HL-60 (cell line): ENCODE results near the gene CAD.

Experiments
- DNase-seq, 2 experiments: peaks; one replicate each; pipeline ENCODE4 v3.0.0-alpha.2; 2010 to 2020; ENCODE audit warnings: low read depth in 1 of 2, low spot score in 1 of 2
- H3K27ac ChIP-seq: fragments of 250-450 bp; sonication (Bioruptor Pico); replicated peaks from 2 replicates; pipeline ENCODE4 v1.5.1; 2020; ENCODE audit warnings: mild to moderate bottlenecking, moderate library complexity
- H3K27me3 ChIP-seq: fragments of 250-450 bp; sonication (Bioruptor Pico); 2 replicates; pipeline ENCODE4 v1.5.1; 2021; ENCODE audit warnings: mild to moderate bottlenecking, moderate library complexity; ENCODE audit not compliant: insufficient read depth, poor library complexity, severe bottlenecking
- H3K4me3 ChIP-seq: replicated peaks from 2 replicates; pipeline ENCODE4 v1.5.1; 2011; ENCODE audit warnings: mild to moderate bottlenecking, control low read depth, low read length; ENCODE audit not compliant: insufficient read depth
- GABPA ChIP-seq: IDR thresholded peaks from 2 replicates; pipeline ENCODE4 v1.6.1; 2012; ENCODE audit warnings: low read depth
- POLR2AphosphoS5 ChIP-seq: IDR thresholded peaks from 2 replicates; pipeline ENCODE4 v1.6.1; 2012; ENCODE audit warnings: low read depth
- SPI1 ChIP-seq: IDR thresholded peaks from 2 replicates; pipeline ENCODE4 v1.6.1; 2012; ENCODE audit warnings: low read depth, mild to moderate bottlenecking, borderline replicate concordance
- TF ChIP-seq, protein P1 (sequence below): IDR thresholded peaks from one replicate; pipeline ENCODE4 v1.5.1; 2011; ENCODE audit warnings: low read length, control low read depth, inconsistent platforms; ENCODE audit not compliant: insufficient read depth
- TF ChIP-seq, protein P2 (sequence below): IDR thresholded peaks from 2 replicates; pipeline ENCODE4 v1.6.1; 2012; ENCODE audit warnings: low read depth; ENCODE audit not compliant: insufficient replicate concordance

The CAD gene

DNA sequence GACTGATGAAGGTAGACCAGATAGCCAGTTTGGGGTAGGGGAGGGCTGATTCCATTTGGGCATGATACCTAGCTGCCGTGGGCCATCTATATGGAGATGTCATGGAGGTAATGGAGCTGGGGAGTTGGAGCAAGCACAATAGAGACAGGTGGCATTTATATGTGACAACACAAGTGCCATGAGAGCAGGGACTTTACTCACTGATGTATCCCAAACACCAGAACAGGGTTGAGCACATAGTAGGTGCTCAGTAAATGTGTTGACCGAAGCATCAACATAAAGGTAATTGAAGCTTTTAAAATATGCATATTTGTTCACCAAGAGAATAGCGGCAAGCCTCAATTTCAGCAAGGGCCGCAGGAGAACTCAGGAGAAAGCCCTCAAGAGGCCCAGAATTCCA, 30.7 kb downstream of the CAD start:
- peaks cover 2% of the 10 kb centered on the region for H3K27me3 ChIP-seq
- no peak overlapping the region for H3K4me3 ChIP-seq
- TF ChIP-seq POLR2AphosphoS5 (no peak), GABPA (no peak), SPI1 (no peak)
- TF ChIP-seq, protein P1, sequence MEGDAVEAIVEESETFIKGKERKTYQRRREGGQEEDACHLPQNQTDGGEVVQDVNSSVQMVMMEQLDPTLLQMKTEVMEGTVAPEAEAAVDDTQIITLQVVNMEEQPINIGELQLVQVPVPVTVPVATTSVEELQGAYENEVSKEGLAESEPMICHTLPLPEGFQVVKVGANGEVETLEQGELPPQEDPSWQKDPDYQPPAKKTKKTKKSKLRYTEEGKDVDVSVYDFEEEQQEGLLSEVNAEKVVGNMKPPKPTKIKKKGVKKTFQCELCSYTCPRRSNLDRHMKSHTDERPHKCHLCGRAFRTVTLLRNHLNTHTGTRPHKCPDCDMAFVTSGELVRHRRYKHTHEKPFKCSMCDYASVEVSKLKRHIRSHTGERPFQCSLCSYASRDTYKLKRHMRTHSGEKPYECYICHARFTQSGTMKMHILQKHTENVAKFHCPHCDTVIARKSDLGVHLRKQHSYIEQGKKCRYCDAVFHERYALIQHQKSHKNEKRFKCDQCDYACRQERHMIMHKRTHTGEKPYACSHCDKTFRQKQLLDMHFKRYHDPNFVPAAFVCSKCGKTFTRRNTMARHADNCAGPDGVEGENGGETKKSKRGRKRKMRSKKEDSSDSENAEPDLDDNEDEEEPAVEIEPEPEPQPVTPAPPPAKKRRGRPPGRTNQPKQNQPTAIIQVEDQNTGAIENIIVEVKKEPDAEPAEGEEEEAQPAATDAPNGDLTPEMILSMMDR: no peak
- TF ChIP-seq, protein P2, sequence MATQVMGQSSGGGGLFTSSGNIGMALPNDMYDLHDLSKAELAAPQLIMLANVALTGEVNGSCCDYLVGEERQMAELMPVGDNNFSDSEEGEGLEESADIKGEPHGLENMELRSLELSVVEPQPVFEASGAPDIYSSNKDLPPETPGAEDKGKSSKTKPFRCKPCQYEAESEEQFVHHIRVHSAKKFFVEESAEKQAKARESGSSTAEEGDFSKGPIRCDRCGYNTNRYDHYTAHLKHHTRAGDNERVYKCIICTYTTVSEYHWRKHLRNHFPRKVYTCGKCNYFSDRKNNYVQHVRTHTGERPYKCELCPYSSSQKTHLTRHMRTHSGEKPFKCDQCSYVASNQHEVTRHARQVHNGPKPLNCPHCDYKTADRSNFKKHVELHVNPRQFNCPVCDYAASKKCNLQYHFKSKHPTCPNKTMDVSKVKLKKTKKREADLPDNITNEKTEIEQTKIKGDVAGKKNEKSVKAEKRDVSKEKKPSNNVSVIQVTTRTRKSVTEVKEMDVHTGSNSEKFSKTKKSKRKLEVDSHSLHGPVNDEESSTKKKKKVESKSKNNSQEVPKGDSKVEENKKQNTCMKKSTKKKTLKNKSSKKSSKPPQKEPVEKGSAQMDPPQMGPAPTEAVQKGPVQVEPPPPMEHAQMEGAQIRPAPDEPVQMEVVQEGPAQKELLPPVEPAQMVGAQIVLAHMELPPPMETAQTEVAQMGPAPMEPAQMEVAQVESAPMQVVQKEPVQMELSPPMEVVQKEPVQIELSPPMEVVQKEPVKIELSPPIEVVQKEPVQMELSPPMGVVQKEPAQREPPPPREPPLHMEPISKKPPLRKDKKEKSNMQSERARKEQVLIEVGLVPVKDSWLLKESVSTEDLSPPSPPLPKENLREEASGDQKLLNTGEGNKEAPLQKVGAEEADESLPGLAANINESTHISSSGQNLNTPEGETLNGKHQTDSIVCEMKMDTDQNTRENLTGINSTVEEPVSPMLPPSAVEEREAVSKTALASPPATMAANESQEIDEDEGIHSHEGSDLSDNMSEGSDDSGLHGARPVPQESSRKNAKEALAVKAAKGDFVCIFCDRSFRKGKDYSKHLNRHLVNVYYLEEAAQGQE: no peak
- H3K27ac ChIP-seq: no peak overlapping the region
- no peak for DNase-seq

DNA sequence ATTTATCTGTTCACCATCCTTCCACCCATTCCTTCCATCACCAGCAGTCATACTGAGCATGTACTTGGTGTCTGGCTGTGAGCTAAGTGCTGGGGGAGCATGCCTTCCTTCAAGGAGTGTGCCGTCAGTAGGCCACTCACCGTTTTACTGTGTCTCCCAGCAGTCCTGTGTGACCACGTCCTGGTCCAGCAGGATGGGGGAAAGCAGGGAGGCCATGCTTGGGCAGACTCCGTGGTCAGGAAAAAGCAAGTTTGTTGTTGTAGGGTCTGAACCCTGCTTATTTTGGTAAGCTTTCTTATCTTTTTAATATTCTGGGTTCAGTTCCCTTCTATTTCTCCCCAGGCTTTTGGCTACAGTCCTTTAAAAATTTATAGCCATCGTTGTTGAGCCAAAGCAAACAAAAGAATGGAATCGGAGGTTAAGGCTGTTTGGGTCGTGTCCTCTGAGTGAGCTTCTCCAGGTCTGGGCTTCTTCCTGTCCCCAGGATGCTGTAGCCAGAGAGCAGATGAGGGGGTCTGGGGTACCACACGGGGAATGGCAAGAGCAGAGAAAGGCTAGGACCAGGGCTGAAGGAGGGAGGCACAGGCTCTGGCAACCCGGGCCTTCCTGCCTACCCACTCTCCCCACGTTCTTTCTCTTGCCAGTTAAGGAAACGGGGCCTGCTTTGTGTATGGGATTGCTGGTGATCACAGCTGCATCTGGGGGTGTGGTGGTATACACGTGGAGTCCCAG, 32.2 kb downstream of the CAD start:
- no peak overlapping the region for H3K27ac ChIP-seq

DNA sequence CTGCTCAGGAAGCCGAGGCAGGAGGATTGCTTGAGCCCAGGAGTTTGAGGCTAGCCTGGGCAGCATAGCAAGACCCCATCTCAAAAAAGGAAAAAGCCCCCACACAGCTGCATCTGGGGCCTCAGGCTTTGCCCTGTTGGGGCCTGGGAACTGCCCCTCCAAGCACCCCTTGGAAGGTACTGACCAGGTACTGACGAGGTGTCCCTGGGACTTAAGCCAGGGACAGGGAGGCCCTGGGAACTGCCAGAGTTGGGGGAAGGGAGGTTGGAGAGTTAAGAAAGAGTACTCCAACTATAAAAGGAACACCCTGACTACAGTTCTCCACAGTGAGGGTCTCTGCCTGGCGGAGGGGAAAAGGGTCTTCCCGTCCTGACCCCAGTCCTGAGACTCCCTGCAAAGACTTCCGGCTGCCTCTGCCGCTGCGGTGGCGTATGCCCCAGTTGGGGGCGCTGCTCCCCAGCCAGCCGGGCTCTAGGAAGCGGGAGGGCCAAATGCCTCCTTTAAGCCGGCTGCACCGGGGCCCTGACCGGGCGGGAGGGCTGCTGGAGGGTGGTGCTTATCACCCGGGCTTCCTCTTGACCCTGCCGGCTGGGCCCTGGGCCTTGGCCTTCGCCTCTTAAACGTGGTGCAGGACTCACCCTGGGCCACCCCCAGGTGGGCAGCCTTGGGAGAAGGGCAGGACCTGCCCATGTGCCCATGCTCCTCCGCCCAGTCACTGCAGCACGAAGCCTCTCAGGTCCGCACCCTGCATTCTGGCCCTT, 32.9 kb downstream of the CAD start:
- peaks cover 6% of the 10 kb centered on the region for H3K27me3 ChIP-seq
- no peak overlapping the region for H3K4me3 ChIP-seq
- no peak overlapping the region for H3K27ac ChIP-seq
- peak; percentile 38 to 68 for DNase-seq
- TF ChIP-seq, protein P1: peak; percentile 66
- TF ChIP-seq, protein P2: no peak

More for the DNA sequence above, 32.2 kb downstream of the CAD start:
- Histone ChIP-seq H3K4me3 (no peak overlapping the region), H3K27me3 (peaks cover 6% of the 10 kb centered on the region)
- DNase-seq: no peak
- TF ChIP-seq SPI1: no peak
- TF ChIP-seq POLR2AphosphoS5: no peak
- TF ChIP-seq, protein P2: no peak
- TF ChIP-seq, protein P1: no peak
